SK-N-SH (cell line): ENCODE data around the gene SP2. TPM values are rescaled to one million over a fixed set of nuclear protein-coding genes. Genes with fewer than 3 reads are reported as not detected.
A peak's percentile ranks its signal among the peaks of the same experiment; 100 is the strongest.

Source experiments
- CTCF ChIA-PET: fragments of 300-600, 350-600 bp; formaldehyde crosslinking; extraction: SDS; loops from one replicate; lab custom pipeline; 2021; lab: Yijun Ruan, JAX
- POLR2A ChIA-PET: fragments of 350-600 bp; sonication (Branson Sonifier 250); formaldehyde crosslinking; extraction: SDS; loops from one replicate; lab custom pipeline; 2020; ENCODE audit warnings: antibody characterized with exemption, inconsistent platforms; lab: Yijun Ruan, JAX
- DNase-seq: peaks from one replicate; pipeline ENCODE4 v3.0.0; 2012
- H2AFZ ChIP-seq: fragments of 200-600 bp; sonication (generic); 2 replicates; pipeline ENCODE4 v1.8.1; 2016; ENCODE audit warnings: antibody characterized with exemption, mild to moderate bottlenecking, low read depth
- H3F3A ChIP-seq: fragments of 200-600 bp; sonication (generic); replicated peaks from 2 replicates; pipeline ENCODE3; 2016; ENCODE audit warnings: antibody characterized with exemption, mild to moderate bottlenecking; ENCODE audit not compliant: insufficient read depth
- H3K27ac ChIP-seq, 2 experiments: fragments of 200-500 bp in 1 of 2; fragments of 200-600 bp in 1 of 2; sonication (Bioruptor generic) in 1 of 2; sonication (generic), shearing (Covaris generic) in 1 of 2; 2 replicates each; pipeline versions ENCODE4 v1.5.1 to v1.6.1; 2014 to 2016; ENCODE audit warnings: low read depth in 2 of 2, inconsistent platforms in 1 of 2, low read length in 1 of 2, mild to moderate bottlenecking in 1 of 2, mixed read lengths in 1 of 2
- H3K27me3 ChIP-seq: fragments of 200-600 bp; sonication (generic), shearing (Covaris generic); 2 replicates; pipeline ENCODE4 v1.6.1; 2016; ENCODE audit warnings: mixed run types; ENCODE audit not compliant: insufficient read depth
- H3K36me3 ChIP-seq, 2 experiments: fragments of 200-500 bp in 1 of 2; fragments of 200-600 bp in 1 of 2; sonication (Bioruptor generic) in 1 of 2; sonication (generic) in 1 of 2; replicated peaks in 1 of 2; 2 replicates each; pipeline versions ENCODE3 to v1.5.1; 2014 to 2016; ENCODE audit warnings: low read length in 1 of 2, mild to moderate bottlenecking in 1 of 2; ENCODE audit not compliant: insufficient read depth in 2 of 2, control insufficient read depth in 1 of 2
- H3K4me1 ChIP-seq, 2 experiments: fragments of 200-500 bp in 1 of 2; fragments of 200-600 bp in 1 of 2; sonication (Bioruptor generic) in 1 of 2; sonication (generic), shearing (Covaris generic) in 1 of 2; 2 replicates each; pipeline versions ENCODE4 v1.5.1 to v1.6.1; 2014 to 2016; ENCODE audit warnings: low read depth in 1 of 2, low read length in 1 of 2, mixed run types in 1 of 2; ENCODE audit not compliant: insufficient read depth in 2 of 2, control insufficient read depth in 1 of 2
- H3K4me2 ChIP-seq: fragments of 200-600 bp; sonication (generic), shearing (Covaris generic); 2 replicates; pipeline ENCODE4 v1.6.1; 2017; ENCODE audit warnings: mixed run types
- H3K4me3 ChIP-seq, 2 experiments: fragments of 200-500 bp in 1 of 2; fragments of 200-600 bp in 1 of 2; sonication (Bioruptor generic) in 1 of 2; sonication (generic), shearing (Covaris generic) in 1 of 2; 2 replicates each; pipeline versions ENCODE4 v1.5.1 to v1.8.1; 2014 to 2016; ENCODE audit warnings: low read depth in 2 of 2, inconsistent platforms in 1 of 2, low read length in 1 of 2, mild to moderate bottlenecking in 1 of 2, mixed read lengths in 1 of 2, moderate library complexity in 1 of 2
- H3K79me2 ChIP-seq: fragments of 200-600 bp; sonication (generic); 2 replicates; pipeline ENCODE4 v1.8.1; 2017; ENCODE audit warnings: mild to moderate bottlenecking; ENCODE audit not compliant: insufficient read depth
- H3K9ac ChIP-seq: fragments of 200-600 bp; sonication (generic); 2 replicates; pipeline ENCODE4 v1.6.1; 2017; ENCODE audit warnings: mixed run types
- H3K9me2 ChIP-seq: fragments of 200-600 bp; sonication (generic); 2 replicates; pipeline ENCODE4 v1.6.1; 2017; ENCODE audit warnings: mixed run types
- H3K9me3 ChIP-seq: fragments of 200-600 bp; sonication (generic); 2 replicates; pipeline ENCODE4 v1.6.1; 2017; ENCODE audit warnings: mixed run types, mild to moderate bottlenecking, moderate library complexity
- H4K20me1 ChIP-seq: fragments of 200-600 bp; sonication (generic); 2 replicates; pipeline ENCODE4 v1.6.1; 2017; ENCODE audit warnings: mild to moderate bottlenecking, mixed run types; ENCODE audit not compliant: insufficient read depth
- ELF1 ChIP-seq: IDR thresholded peaks from 2 replicates; pipeline ENCODE4 v1.4.0; 2012
- EZH2phosphoT487 ChIP-seq: fragments of 200-600 bp; sonication (generic); IDR thresholded peaks from 2 replicates; pipeline ENCODE4 v1.6.1; 2017; ENCODE audit warnings: low read depth, mixed run types, mild to moderate bottlenecking, antibody characterized with exemption, moderate library complexity, borderline replicate concordance
- FOXM1 ChIP-seq: IDR thresholded peaks from 2 replicates; pipeline ENCODE4 v1.4.0; 2012; ENCODE audit warnings: low read depth, mild to moderate bottlenecking
- GATA2 ChIP-seq: sonication (generic); formaldehyde crosslinking; IDR thresholded peaks from 2 replicates; pipeline ENCODE4 v1.5.0; 2020; ENCODE audit warnings: mild to moderate bottlenecking, missing genetic modification reagents
- JUND ChIP-seq: IDR thresholded peaks from 2 replicates; pipeline ENCODE4 v1.4.0; 2012
- MEF2A ChIP-seq: IDR thresholded peaks from 2 replicates; pipeline ENCODE4 v1.4.0; 2012; ENCODE audit warnings: low read depth, borderline replicate concordance
- NFIC ChIP-seq: IDR thresholded peaks from 2 replicates; pipeline ENCODE4 v1.4.0; 2012; ENCODE audit warnings: borderline replicate concordance
- PBX3 ChIP-seq: IDR thresholded peaks from 2 replicates; pipeline ENCODE4; 2012
- POLR2AphosphoS5 ChIP-seq: IDR thresholded peaks from 2 replicates; pipeline ENCODE4 v1.6.1; 2012; ENCODE audit warnings: low read depth, low read length
- RCOR1 ChIP-seq: fragments of 150-350 bp; IDR thresholded peaks from 2 replicates; pipeline ENCODE4 v1.6.1; 2017; ENCODE audit warnings: antibody characterized with exemption, low read length
- RXRA ChIP-seq: IDR thresholded peaks from 2 replicates; pipeline ENCODE4 v1.4.0; 2012; ENCODE audit warnings: low read depth, mild to moderate bottlenecking, borderline replicate concordance
- TAF1 ChIP-seq: IDR thresholded peaks from 2 replicates; pipeline ENCODE4 v1.6.1; 2012; ENCODE audit warnings: low read depth, mild to moderate bottlenecking, low read length, moderate library complexity, borderline replicate concordance
- TCF12 ChIP-seq: IDR thresholded peaks from 2 replicates; pipeline ENCODE4 v1.4.0; 2012
- YY1 ChIP-seq: IDR thresholded peaks from 2 replicates; pipeline ENCODE4 v1.4.0; 2012; ENCODE audit warnings: low read depth, mild to moderate bottlenecking
- WGBS: methylation state at CpG from one replicate; pipeline ENCODE4 v1.1.6; 2017; ENCODE audit warnings: low lambda C conversion rate; 5-methylcytosine and 5-hydroxymethylcytosine counted together
- polyA plus RNA-seq, 3 experiments: library from polyadenylated mRNA; depleted of rRNA; stranded (reverse); fragments of >200 nt; gene quantifications; 2 replicates each; pipeline ENCODE4 v1.2.3, GENCODE V29; 2012
- TF ChIP-seq, protein P1 (sequence below): IDR thresholded peaks from 2 replicates; pipeline ENCODE4 v1.6.1; 2012; ENCODE audit warnings: mild to moderate bottlenecking, low read depth, low read length, moderate library complexity
- TF ChIP-seq, protein P2 (sequence below): fragments of 150-350 bp; IDR thresholded peaks from 2 replicates; pipeline ENCODE4 v1.6.1; 2017; ENCODE audit warnings: antibody characterized with exemption, low read length, low read depth, borderline replicate concordance

The SP2 gene
- polyA plus RNA-seq, 1 of the 3 experiments (the other 2 are of a cell fraction), result 16.7 TPM

GRCh38 chr17:47851764-47852112, 44.3 kb upstream of the SP2 start (continued):
- TF ChIP-seq, protein P1, sequence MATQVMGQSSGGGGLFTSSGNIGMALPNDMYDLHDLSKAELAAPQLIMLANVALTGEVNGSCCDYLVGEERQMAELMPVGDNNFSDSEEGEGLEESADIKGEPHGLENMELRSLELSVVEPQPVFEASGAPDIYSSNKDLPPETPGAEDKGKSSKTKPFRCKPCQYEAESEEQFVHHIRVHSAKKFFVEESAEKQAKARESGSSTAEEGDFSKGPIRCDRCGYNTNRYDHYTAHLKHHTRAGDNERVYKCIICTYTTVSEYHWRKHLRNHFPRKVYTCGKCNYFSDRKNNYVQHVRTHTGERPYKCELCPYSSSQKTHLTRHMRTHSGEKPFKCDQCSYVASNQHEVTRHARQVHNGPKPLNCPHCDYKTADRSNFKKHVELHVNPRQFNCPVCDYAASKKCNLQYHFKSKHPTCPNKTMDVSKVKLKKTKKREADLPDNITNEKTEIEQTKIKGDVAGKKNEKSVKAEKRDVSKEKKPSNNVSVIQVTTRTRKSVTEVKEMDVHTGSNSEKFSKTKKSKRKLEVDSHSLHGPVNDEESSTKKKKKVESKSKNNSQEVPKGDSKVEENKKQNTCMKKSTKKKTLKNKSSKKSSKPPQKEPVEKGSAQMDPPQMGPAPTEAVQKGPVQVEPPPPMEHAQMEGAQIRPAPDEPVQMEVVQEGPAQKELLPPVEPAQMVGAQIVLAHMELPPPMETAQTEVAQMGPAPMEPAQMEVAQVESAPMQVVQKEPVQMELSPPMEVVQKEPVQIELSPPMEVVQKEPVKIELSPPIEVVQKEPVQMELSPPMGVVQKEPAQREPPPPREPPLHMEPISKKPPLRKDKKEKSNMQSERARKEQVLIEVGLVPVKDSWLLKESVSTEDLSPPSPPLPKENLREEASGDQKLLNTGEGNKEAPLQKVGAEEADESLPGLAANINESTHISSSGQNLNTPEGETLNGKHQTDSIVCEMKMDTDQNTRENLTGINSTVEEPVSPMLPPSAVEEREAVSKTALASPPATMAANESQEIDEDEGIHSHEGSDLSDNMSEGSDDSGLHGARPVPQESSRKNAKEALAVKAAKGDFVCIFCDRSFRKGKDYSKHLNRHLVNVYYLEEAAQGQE, result no peak
- no peak for TF ChIP-seq GATA2 (CRISPR knock-in tag)
- no peak for TF ChIP-seq EZH2phosphoT487
- no peak for TF ChIP-seq YY1

DNA sequence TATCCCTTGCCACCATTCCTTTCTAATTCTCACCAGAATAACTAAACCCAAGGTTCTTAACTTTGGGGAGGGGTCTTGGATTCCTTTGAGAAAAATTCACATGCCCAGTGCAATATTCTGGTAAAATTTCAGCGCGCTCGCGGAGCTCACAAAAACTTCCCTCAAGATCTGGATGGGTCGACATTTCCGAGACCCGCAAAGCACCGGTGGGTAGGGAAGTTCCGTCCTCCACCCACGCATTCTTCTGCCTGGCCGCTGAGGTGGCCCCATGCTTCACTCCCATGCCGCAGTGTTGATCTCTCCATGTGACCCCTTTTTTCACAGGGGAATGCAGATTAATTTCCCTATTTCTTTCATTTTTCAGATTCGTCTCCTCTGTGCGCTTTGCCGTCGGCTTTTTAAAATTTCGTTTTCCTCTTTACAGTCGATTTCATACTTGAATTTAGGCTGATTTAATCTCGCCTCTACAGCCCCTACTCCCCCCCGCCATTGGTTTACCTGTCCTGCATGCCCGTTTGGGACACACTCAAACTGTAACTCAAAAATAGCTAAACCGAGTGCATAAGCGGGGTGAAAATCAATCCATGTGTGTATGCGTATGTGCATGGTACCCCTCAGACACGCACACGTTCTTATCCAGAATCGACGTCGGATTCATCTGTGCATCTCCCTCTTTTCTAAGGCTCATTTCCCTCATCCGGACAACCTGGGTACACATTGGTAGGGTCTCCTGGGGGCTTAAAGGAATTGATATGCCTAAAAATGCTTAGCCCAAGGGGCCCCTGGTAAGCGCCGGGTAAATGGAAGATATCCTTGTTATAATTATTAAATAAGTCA, 43.7 kb upstream of the SP2 start:
- ChIA-PET CTCF (interaction anchor here (1.0 to 33.0 kb wide), 7 partner anchors 8 to 119 kb away, joined by 3 to 1447 read pairs (median 5); partner anchors contain the start of genes CDK5RAP3, LRRC46, MRPL10 and SCRN2), POLR2A (interaction anchor here (1.0 kb wide), 1 partner anchor 43 kb away, joined by 4 read pairs; the partner anchor contains the start of gene SP2)
- H4K20me1 ChIP-seq, result 0 out of 2 replicates have a peak, but pooled peaks cover 6% of the 10 kb centered on the region
- peaks cover 8% of the 10 kb centered on the region for H3F3A ChIP-seq
- no peak overlapping the region for H3K4me3 ChIP-seq
- H3K27ac ChIP-seq, result no peak overlapping the region
- no peak overlapping the region for H3K4me2 ChIP-seq
- TF ChIP-seq PBX3 (no peak), JUND (no peak), MEF2A (no peak), YY1 (no peak), RXRA (no peak), TCF12 (no peak), EZH2phosphoT487 (peak; percentile 84), POLR2AphosphoS5 (peak; percentile 57), RCOR1 (no peak), ELF1 (no peak), TAF1 (no peak), FOXM1 (no peak), NFIC (no peak)
- TF ChIP-seq, protein P2, sequence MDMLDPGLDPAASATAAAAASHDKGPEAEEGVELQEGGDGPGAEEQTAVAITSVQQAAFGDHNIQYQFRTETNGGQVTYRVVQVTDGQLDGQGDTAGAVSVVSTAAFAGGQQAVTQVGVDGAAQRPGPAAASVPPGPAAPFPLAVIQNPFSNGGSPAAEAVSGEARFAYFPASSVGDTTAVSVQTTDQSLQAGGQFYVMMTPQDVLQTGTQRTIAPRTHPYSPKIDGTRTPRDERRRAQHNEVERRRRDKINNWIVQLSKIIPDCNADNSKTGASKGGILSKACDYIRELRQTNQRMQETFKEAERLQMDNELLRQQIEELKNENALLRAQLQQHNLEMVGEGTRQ, result no peak
- TF ChIP-seq, protein P1, result no peak
- no peaks in the 10 kb centered on the region for H3K9me3 ChIP-seq
- H3K36me3 ChIP-seq, result no peaks in the 10 kb centered on the region
- H3K27me3 ChIP-seq, result peaks cover 95% of the 10 kb centered on the region
- no peak overlapping the region for H3K9ac ChIP-seq
- peaks cover 0 to 11% of the 10 kb centered on the region in 2 experiments; a peak in 1 of 4 replicates for H3K4me1 ChIP-seq
- no peaks in the 10 kb centered on the region for H3K9me2 ChIP-seq
- 24% methylated on average over 32 of the region's 32 CpGs for WGBS
- H2AFZ ChIP-seq, result no peak overlapping the region
- no peaks in the 10 kb centered on the region for H3K79me2 ChIP-seq
- no peak for DNase-seq
